ENCODE measurements around the gene KIAA1217.

KIAA1217 gene

GRCh38 chr10:24574161-24574560 lies 365.2 kb downstream of the KIAA1217 start:
- no peak overlapping the region for H2AFZ ChIP-seq (ENCODE audit: low read depth)

GRCh38 chr10:24574578-24575155 lies 365.7 kb downstream of the KIAA1217 start:
- no peak overlapping the region for H3K27ac ChIP-seq
- no peaks in the 10 kb centered on the region for H4K20me1 ChIP-seq (ENCODE audit: insufficient read depth)
- H3K9ac ChIP-seq, result no peak overlapping the region
- no peak overlapping the region for H3K4me2 ChIP-seq
- no peaks in the 10 kb centered on the region for H3K27me3 ChIP-seq (ENCODE audit: insufficient read depth, low read depth)
- no peaks in the 10 kb centered on the region for H3K79me2 ChIP-seq (ENCODE audit: insufficient read depth, low read depth)
- no peaks in the 10 kb centered on the region for H3K36me3 ChIP-seq (ENCODE audit: insufficient read depth)
- no peak overlapping the region for H2AFZ ChIP-seq (ENCODE audit: low read depth)
- no peak for TF ChIP-seq CTCF (conservative IDR thresholded peaks at IDR 0.05; ENCODE audit: low read depth, low read length)
- no peaks in the 10 kb centered on the region for H3K4me1 ChIP-seq (ENCODE audit: low read depth, poor library complexity, severe bottlenecking)
- H3K4me3 ChIP-seq (IDR thresholded peaks at IDR 0.05; ENCODE audit: insufficient read depth, low read depth, low read length), result no peak overlapping the region

More at GRCh38 chr10:24574161-24574560, 365.2 kb downstream of the KIAA1217 start:
- Histone ChIP-seq H3K4me3 (IDR thresholded peaks at IDR 0.05; ENCODE audit: insufficient read depth, low read depth, low read length) (no peak overlapping the region), H4K20me1 (ENCODE audit: insufficient read depth) (no peaks in the 10 kb centered on the region), H3K27me3 (ENCODE audit: insufficient read depth, low read depth) (no peaks in the 10 kb centered on the region), H3K4me2 (no peak overlapping the region), H3K36me3 (ENCODE audit: insufficient read depth) (no peaks in the 10 kb centered on the region), H3K79me2 (ENCODE audit: insufficient read depth, low read depth) (no peaks in the 10 kb centered on the region), H3K4me1 (ENCODE audit: low read depth, poor library complexity, severe bottlenecking) (no peaks in the 10 kb centered on the region), H3K9ac (no peak overlapping the region), H3K27ac (no peak overlapping the region)
- no peak for TF ChIP-seq CTCF (conservative IDR thresholded peaks at IDR 0.05; ENCODE audit: low read depth, low read length)

- no peak overlapping the region for H3K9ac ChIP-seq
- no peaks in the 10 kb centered on the region for H3K36me3 ChIP-seq (ENCODE audit: insufficient read depth)
- H3K4me2 ChIP-seq, result no peak overlapping the region
- no peaks in the 10 kb centered on the region for H3K79me2 ChIP-seq (ENCODE audit: insufficient read depth, low read depth)
- no peak overlapping the region for H3K27ac ChIP-seq
- H4K20me1 ChIP-seq (ENCODE audit: insufficient read depth), result no peaks in the 10 kb centered on the region
- H3K4me3 ChIP-seq (IDR thresholded peaks at IDR 0.05; ENCODE audit: insufficient read depth, low read depth, low read length), result no peak overlapping the region
- no peaks in the 10 kb centered on the region for H3K27me3 ChIP-seq (ENCODE audit: insufficient read depth, low read depth)
- no peaks in the 10 kb centered on the region for H3K4me1 ChIP-seq (ENCODE audit: low read depth, poor library complexity, severe bottlenecking)
- no peak overlapping the region for H2AFZ ChIP-seq (ENCODE audit: low read depth)
- TF ChIP-seq CTCF (conservative IDR thresholded peaks at IDR 0.05; ENCODE audit: low read depth, low read length), result no peak
Observed at GRCh38 chr10:24575481-24576002, 366.6 kb downstream of the KIAA1217 start.

- TF ChIP-seq CTCF (conservative IDR thresholded peaks at IDR 0.05; ENCODE audit: low read depth, low read length), result no peak
- H3K27me3 ChIP-seq (ENCODE audit: insufficient read depth, low read depth), result no peaks in the 10 kb centered on the region
Observed at GRCh38 chr10:24579448-24579847, 370.5 kb downstream of the KIAA1217 start.

More at GRCh38 chr10:24579448-24579847, 370.5 kb downstream of the KIAA1217 start:
- Histone ChIP-seq H3K79me2 (ENCODE audit: insufficient read depth, low read depth) (no peaks in the 10 kb centered on the region), H3K4me3 (IDR thresholded peaks at IDR 0.05; ENCODE audit: insufficient read depth, low read depth, low read length) (no peak overlapping the region), H3K27ac (no peak overlapping the region), H3K36me3 (ENCODE audit: insufficient read depth) (no peaks in the 10 kb centered on the region), H3K4me2 (no peak overlapping the region), H2AFZ (ENCODE audit: low read depth) (no peak overlapping the region), H3K4me1 (ENCODE audit: low read depth, poor library complexity, severe bottlenecking) (no peaks in the 10 kb centered on the region), H4K20me1 (ENCODE audit: insufficient read depth) (no peaks in the 10 kb centered on the region), H3K9ac (no peak overlapping the region)

All from KMS-11 (cell line).